Sciatic nerve (tissue), 2 donors: Measurements from ENCODE around the gene OTULIN. TPM values are rescaled to one million over a fixed set of nuclear protein-coding genes. Genes with fewer than 3 reads are reported as not detected.

Experiments
- ATAC-seq: fragments of 200-7000 bp; cut with Tn5 transposase; one replicate; pipeline ENCODE4 v1.9.1; 2020; ENCODE audit warnings: mild to moderate bottlenecking, moderate library complexity
- DNase-seq: peaks from one replicate; pipeline ENCODE4 v3.0.0-alpha.2; 2020; ENCODE audit warnings: low spot score
- intact Hi-C: fragments of 100-400 bp; cut with DNase I; formaldehyde crosslinking; loops from one replicate; pipeline ENCODE4 v1.14.2; 2022
- total RNA-seq: library from RNA; stranded (reverse); fragmentation: NEBNext Ultra II Directional; extraction: Animal tissue kit (Norgen Biotek cat#: 25700); gene quantifications from one replicate; pipeline ENCODE4 v1.2.1, GENCODE V29; 2021
- donor health status: DM: no; HTN: no; CAD: no.
- donor health status: DM: no; HTN: no; CAD: no.

The OTULIN gene
- total RNA-seq, 1 donor from 2014 or later = 34.5 TPM

DNA sequence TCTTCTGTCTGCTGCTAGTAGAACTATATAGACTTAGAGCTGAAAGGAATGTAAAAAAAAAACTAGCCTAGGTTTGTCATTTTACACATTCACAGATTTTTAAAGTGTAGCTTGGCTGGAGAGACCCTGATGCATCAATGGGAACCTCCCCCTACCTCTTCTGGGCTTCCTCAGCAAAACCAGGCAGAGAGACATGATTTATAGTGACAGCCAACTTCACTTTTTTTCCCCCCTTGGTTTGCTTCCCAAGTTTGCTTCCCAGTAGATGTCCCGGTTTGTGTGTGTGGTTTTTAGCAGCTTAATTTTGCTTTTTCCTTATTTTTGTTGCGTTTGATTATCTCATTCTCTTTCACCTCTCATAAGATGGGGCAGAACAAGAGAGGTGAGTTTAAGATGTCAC is 1.8 kb downstream of the OTULIN start:
- ATAC-seq = no peak
- no peak for DNase-seq
- intact Hi-C loops = no loop called here

DNA sequence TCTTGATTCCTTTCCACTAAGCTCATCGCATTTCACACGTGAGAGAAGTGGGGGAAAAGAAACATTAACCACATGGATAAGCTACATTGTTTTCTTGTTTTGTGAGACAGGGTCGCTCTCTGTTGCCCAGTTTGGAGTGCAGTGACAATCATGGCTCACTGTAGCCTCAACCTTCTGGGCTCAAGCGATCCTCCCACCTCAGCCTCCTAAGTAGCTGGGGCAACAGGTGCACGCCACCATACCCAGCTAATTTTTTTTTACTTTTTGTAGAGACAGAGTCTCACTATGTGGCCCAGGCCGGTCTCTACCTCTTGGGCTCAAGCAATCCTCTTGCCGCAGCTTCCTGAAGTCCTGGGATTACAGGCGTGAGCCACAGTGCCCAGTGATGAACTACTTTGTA is 2.8 kb downstream of the OTULIN start:
- DNase-seq = no peak
- ATAC-seq = no peak
- intact Hi-C loops = no loop called here

DNA sequence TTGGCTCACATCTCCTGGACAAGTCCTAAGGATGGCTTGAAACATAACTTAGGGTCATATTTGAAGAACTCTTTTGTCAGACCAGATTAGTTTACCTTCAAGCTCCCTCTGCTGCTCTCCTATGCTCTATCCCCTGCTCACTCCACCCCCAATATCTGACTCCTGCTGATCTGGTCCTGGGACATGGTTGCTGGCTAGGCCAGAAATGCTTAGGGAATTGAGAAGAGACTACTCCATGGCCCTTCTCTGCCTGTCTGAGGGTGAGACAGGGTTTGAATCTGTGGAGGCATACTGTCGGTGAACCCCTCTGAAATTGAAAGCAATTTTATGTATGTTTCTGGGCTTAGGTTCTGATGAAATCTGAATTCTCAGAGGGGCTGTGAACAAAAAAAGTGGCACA is 3.3 kb downstream of the OTULIN start:
- DNase-seq (no peak), ATAC-seq (no peak)
- intact Hi-C loops = no loop called here

DNA sequence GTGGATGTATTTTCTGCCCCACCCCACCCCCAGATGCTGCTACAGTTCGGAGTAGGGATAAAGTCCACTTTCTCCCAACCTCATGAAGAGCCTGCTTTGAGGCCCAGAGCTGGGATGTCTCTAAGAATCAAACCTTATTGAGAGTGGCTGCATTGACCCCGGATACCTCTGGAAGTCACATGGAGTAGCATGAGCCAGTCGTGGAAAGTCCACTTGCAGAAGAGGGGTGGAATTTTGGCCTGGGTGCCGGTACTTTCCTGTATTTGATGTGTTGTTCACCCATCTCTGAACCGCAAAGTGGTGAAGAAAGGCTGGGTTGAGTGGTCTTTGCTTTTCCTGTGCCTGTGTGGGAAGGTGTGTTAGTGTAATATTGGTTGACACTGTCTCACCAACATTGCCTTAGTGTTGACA is 3.7 kb downstream of the OTULIN start:
- ATAC-seq = no peak
- DNase-seq = no peak
- intact Hi-C loops = no loop called here

DNA sequence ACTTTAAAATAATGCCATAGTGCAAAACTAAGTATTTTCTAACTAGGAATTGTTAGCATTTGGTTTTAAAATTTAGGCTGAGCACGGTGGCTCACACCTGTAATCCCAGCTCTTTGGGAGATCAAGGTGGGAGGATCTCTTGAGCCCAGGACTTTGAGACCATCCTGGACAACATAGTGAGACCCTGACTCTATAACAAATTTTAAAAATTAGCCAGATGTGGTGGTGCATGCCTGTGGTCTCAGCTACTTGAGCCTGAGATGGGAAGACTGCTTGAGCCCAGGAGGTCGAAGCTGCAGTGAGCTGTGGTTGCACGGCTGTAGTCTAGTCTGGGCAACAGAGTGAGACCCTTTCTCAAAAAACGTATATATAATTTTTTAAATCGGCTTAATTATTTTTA is 4.9 kb downstream of the OTULIN start:
- no peak for DNase-seq
- no peak for ATAC-seq
- intact Hi-C loops = no loop called here

DNA sequence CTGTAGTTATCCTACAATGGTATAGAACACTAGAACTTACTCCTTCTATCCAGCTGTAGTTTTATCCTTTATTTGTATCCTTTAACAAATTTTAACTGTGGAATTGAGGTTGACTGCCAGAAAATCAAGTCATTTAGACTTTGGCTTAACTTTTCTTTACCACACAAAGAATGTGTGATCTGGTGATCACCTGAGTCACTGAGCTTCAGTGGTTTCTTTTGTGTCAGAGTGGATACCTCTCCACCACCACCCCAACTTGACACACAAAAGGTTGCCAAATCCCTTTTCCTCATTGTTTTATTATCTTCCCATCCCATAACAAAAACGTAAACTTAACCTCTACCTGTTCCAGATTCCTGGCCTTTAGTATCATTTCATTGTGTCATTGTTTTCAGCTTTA is 5.5 kb downstream of the OTULIN start:
- intact Hi-C loops = no loop called here
- ATAC-seq (no peak), DNase-seq (no peak)

DNA sequence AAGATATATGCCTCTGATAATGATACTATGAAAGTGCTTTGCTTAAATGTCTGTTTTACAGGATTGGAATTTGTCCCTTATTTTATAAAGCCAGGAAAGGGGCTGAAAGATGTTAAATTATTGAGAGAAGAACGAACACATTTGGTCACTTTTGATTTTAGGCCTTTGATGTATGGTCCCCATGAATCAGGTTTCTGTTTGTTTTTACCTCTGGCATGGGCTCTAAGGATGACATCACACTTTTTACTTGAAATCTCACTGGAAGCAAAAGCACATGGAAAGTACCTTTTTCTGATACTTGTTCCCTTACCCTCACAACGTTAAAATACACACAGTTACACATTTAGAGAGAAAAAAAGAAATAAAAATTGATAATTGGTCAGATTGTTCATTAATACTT is 6.9 kb downstream of the OTULIN start:
- ATAC-seq (no peak), DNase-seq (no peak)
- intact Hi-C loops = no loop called here

DNA sequence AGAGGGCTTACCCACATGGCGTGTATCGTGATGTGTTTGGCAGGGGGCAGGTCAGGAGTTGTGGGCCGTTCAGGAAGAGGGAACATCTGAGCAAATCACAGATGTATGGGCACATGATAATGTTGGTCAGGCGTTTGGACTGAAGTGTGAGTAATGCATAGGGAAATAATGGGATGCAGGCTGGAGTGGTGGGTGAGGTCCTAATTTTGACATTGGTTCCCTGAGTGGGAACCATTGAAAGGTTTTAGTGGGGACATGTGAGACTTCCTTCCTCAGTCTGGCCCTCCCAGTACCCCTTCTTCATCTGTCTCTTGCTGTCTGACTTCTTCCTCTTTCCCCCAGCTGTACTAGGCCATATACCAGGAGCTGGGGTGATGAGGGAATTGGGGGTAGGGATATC is 7.6 kb downstream of the OTULIN start:
- DNase-seq (no peak), ATAC-seq (no peak)
- intact Hi-C loops = no loop called here

DNA sequence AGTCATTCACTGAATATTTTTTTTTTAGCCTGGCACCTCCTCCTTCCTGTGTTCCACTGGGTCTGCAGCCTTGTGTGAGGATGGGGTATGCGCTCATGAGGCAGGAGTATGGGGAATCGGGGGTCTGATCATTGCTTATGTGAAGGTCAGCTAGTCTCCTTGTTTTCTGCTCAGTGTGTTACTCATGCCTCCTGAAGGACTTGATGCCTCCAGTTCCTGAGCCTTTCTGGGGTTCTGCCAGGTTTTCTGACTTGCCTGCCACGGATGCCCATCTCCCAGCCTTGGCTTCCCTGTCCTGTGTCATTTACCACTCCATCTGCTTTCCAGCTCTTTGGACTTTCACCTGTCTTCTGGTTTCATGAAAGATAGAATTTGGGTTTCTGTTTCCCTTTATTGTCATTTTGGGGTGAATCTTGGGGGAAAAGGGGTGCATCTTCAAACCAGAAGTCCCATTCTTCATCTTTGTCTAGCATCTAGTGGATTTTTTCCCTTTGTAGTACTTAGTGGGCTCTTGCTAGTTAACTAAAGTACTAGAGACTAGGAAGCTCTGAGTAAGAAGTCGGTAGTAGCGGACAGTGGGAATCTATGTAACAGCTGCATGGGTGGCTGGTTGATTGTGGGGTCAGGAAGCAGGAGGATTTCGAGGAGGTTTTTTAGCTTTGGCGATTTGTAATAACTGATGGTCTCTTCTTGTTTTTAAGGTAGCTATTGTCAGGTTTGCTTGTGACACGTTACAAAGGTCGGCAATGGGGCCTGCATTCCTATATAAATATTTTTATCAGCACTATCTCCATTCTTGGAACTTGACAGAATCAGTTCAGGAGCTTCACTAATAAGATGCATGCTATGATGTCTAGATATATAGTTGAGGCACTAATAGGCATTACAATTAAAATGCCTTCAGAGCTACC is 8.2 kb downstream of the OTULIN start:
- ATAC-seq = no peak
- DNase-seq = no peak

DNA sequence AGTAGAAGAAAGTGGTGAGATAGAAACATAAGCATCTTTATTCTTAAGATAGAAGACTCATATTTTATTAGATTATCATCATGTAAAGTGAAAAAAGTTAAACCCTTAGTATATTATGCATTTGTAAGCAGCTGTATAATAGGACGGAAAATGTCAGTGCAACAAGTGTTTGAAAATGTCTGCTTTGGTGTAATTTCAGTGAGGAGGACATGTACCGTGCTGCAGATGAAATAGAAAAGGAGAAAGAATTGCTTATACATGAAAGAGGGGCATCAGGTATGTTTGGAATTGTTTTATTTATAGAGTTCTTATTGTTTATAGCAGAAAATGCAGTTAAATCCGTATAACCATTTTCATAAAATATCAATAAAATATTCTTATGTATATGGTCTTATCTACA is 8.9 kb downstream of the OTULIN start:
- no peak for ATAC-seq
- no peak for DNase-seq
- intact Hi-C loops = no loop called here

More for the DNA sequence above, 8.2 kb downstream of the OTULIN start:
- intact Hi-C loops = no loop called here

DNA sequence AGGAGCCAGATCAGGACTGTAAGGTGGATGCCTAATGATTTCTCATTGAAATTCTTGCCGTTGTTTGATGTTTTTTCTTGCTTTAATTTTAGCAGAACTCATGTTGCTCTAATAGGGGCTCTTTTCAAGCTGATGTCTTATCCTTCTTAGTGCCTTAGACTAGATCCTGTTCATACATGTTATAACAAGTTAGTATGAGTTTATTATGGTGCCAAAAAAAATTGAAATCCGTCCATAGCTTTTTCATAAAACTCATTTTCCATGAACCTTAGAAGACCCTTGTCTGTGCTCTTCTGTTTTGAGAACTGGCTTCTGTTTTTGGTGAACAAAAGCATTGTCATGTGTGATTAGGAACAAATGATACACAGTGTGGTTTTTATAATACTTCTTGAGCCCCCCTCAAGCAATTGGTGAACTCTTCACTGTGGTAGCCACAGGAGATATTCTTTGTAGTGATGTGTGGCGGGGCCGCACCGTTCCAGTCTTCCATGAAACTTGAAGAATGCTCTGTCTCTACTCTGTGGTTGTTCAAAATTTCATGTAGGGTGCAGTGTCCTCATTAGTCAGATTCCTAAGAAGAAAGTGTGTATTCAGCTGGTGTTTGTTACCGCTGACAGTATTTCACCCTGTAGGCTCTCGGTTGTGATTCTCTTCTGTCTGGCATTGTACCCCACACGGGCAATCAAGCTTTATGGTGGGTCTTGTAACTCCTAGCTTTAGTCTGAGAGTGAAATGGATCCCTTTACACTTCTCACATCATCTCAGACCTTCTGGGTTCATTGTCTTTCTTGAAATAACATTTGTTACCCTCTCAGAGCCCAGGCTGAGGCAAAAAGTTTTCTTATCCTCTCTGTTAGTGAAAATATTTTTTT is 10.7 kb downstream of the OTULIN start:
- ATAC-seq = peak; percentile 41
- intact Hi-C loops = no loop called here
- DNase-seq = no peak

DNA sequence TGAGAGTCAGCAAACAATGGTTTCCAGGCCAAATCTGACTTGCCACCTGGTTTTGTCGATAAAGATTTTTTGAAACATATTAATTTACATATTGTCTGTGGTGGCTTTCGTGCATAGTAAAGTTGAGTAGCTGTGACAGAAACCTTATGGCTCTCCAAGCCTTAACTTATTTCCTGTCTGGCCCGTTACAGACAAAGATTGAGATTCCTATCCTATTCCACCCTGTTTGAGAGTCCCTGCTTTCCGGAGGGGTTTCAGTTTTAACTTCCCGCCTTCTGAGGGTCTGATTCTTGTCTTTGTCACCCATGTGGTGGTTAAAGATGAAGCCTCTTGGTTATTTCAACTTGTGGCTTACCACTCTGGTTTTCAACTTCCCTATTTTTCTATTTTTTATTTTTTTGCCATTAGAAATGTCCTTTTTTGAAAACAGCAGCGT is 11.4 kb downstream of the OTULIN start:
- DNase-seq = no peak
- ATAC-seq = peak; percentile 11
- intact Hi-C loops = no loop called here

DNA sequence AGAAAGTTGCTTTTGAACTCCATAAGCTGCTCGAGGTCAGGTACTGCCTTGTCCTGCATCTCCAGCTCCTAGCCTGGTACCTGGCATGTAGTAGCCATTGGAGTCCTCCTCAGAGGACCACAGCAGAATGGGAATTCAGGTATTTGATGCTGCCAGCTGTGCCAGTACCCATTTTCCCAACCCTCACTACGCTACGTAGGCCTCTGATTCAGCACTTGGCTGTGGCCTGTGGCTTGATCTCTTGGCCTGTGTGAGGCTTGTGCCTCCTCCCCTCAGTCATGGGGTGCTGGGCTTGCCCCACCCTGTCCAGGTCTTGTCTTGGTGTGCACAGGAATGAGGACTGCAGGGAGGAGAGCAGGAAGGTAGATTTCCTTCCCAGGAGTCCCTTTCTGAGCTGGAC is 11.8 kb downstream of the OTULIN start:
- intact Hi-C loops = no loop called here
- ATAC-seq (peak; percentile 78), DNase-seq (no peak)

DNA sequence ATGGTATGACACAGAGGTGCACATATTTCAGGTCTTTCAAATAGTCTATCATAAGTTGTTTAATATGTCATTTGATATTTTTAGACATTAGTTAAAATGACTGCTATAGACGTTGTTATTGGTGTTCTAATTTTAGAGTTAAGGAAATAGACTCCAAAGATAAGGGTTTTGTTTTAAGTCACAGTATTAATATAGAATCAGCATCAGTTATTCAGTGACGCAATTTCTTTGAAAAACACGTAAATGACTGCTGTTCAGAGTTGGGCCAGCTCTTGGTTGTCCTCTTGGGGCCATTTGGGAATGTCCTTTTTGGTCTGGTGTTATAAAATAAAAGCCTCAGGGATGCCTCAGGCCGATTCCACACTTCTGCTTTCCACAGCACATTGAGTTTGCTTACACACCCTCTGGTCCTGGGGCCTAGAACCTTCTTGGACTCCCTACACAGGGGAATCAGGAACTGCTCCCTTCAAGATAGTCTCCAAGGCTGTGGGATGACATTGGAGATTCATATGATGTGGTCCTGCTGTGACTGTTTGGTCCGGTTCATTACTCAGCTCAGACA is 14.3 kb downstream of the OTULIN start:
- intact Hi-C loops = no loop called here
- ATAC-seq (no peak), DNase-seq (no peak)

DNA sequence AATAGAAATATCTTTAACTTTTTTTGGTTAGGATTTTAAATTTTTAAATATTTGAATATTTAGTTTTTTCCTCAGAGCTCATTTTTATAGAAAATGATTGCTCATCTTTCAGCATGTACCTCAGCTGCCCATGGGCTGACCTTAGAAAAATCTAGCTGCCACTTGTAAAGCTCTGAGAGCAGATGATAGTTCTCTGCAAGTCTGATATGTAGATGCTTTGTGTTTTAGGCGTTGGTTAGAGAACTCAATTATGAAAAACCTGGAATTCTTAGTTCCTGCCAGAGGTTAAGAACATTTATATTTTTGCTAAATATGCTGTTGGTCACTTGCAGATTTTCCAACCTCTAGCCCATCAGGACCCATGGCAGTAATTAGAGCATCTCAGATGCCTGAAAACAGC is 15.1 kb downstream of the OTULIN start:
- no peak for DNase-seq
- ATAC-seq = no peak
- intact Hi-C loops = no loop called here

DNA sequence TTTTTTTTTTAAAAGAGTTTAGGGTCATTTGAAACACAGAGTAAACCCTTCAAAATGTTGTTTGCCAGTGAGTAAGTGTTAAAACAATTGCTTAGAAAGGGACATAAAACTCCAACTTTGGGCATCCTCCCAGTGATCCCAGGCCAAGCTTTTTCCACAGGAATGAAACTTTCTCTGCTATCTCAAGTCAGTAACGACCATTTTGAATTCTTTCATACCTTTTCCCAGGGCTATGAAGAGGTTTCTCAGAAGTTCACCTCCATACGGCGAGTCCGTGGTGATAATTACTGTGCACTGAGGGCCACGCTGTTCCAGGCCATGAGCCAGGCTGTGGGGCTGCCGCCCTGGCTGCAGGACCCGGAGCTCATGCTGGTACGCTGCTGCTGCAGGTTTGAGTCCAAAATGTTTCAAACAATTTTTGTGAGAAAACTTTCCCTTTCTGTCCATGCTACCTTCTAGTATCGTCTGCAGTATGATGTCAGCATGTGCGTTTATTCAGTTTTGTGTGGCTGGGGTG is 16.8 kb downstream of the OTULIN start:
- no peak for DNase-seq
- no peak for ATAC-seq
- intact Hi-C loops = no loop called here

DNA sequence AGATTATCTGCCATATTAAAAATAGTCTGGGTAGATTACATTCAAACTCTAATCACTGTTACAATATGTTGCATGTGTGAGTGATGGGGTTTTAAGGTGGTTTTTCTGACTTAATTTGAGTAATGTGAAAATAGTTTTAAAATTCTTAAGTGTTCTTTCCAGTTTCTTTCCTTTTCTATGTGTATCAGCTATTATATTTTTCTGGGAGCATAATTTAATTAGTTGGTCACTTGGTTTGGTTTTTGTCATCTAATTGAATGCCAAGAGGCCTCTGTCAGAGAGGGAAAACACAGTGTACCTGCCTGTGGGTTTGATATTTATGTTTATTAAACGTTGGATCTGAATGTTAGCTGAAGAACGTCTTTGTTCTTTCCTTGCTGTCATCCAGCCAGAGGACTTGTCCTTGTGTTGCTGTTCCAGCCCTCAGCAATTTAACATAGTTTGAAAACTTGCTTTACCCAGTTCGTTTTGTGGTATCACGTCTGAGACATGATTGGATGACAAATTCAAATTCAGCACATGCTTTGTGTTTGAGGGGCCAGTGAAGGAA is 19.5 kb downstream of the OTULIN start:
- DNase-seq (no peak), ATAC-seq (no peak)
- intact Hi-C loops = no loop called here

DNA sequence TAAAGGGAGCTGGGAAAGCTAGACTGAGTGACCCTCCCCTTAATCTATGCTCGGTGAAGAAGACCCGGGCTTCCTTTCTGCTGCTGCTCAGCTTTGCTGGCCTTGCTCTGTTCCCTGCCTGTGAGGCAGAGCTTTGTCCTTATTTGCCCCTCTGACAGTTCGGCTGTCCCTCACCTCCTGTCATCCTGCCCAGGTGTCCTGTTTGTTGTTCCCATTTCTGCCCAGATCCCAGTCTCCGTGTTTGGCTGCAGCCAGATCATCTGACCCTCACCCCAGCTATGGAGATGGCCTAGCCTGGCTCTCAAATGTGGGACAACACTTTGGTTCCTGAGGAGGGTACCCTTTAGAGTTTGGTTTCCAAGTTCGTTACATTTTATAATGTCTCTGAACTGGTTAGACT is 20.2 kb downstream of the OTULIN start:
- intact Hi-C loops = no loop called here
- ATAC-seq = peak; percentile 32
- DNase-seq = no peak

DNA sequence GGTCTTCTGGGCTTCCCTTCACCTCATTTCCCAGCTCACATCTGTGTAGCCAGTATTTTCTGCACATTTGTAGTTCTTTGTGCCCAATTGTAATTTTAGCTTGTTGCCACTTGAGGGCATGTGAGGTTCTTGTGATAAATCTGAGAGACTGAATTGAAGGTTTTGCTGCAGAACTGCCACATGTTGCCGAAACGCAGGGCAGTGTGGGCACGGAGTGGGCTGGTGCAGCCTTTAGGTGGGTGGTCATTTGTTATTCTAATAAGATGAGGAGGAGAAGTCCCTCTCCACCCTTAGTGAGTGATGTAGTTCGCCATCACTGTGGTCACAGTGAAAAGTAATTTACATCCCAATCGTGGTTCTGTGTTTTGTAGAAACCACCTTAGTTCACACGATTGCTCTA is 21.2 kb downstream of the OTULIN start:
- intact Hi-C loops = no loop called here
- ATAC-seq (peak; percentile 74), DNase-seq (no peak)
